Measurements from ENCODE around the gene MCRIP2.

- no peak for TF ChIP-seq CTCF (IDR thresholded peaks at IDR 0.05)
- no peak for TF ChIP-seq ZFX (IDR thresholded peaks at IDR 0.05; ENCODE audit: borderline replicate concordance)
These were observed 21.0 kb downstream of the MCRIP2 start for GRCh38 chr16:662597-662996.

Data from 22Rv1 (cell line).